ENCODE results near the gene CALML6. TPM values are rescaled to one million over a fixed set of nuclear protein-coding genes. Genes with fewer than 3 reads are reported as not detected.

Gene CALML6
- total RNA-seq, 2 donors from 2014 or later, result 1.0 to 4.3 TPM

- DNase-seq, result no peak
- H3K4me3 ChIP-seq, result no peak overlapping the region
- WGBS, 2 donors, result 70 to 77% methylated on average over 10 to 20 of the region's 22 CpGs
These were observed 42.5 kb downstream of the CALML6 start for GRCh38 chr1:1957533-1957961.

DNA sequence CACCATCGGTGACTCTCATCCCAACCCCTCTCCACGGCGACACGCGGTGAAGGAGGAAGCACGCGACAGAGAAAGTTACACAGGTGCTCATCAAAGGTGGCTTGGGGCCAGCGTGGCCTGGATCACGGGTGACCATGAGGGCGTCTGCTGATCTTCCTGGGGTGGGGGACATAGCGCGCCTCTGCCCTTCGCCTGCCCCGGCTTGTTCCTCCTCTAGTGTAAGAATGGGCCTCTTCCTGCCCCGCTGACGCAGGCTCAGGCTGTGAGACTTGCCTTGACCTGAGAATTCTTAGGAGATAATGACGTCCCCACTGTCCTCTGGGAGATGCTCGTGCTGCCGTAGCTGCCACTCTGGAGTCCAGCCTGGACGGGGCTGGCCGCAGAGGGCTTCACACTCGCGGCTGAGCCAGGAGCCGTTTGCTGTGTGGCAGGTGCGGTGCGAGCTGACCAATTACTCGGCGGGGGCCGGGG is 43.0 kb downstream of the CALML6 start:
- H3K27me3 ChIP-seq, result no peaks in the 10 kb centered on the region
- no peak for DNase-seq

More at GRCh38 chr1:1957533-1957961, 42.5 kb downstream of the CALML6 start:
- no peak for ATAC-seq
- no peak overlapping the region for H3K27ac ChIP-seq
- H3K27me3 ChIP-seq, result no peaks in the 10 kb centered on the region
- H3K36me3 ChIP-seq (replicated peaks in 1 of 2; ENCODE audit: insufficient read depth in 1 of 2, low read depth in 2 of 2), result no peaks in the 10 kb centered on the region
- no peaks in the 10 kb centered on the region for H3K9me3 ChIP-seq
- H3K4me1 ChIP-seq, result peaks cover 8% of the 10 kb centered on the region
- intact Hi-C loops (cut with DNase I), result no loop called here
- no peak for TF ChIP-seq POLR2A (IDR thresholded peaks at IDR 0.05)
- no peak for TF ChIP-seq CTCF (IDR thresholded peaks at IDR 0.05)

DNA sequence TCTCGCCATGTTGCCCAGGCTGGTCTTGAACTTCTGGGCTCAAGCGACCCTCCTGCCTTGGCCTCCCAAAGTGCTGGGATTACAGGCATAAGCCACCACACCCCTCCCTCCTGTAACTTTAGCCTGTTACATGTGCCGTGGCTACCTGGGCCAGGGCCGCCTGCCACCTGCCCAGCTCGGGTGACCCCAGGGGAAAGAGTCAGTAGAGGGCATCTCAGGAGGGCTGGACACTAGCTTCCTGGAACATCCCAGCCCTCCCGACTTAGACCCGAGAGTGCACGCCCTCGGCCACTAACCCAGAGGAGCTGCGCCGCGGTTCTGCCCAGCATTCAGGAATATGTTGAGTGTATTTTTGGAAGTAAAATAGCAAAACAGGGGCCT is 44.4 kb downstream of the CALML6 start:
- WGBS, 2 donors, result 65 to 71% methylated on average over 7 to 10 of the region's 12 CpGs
- DNase-seq (no peak), ATAC-seq (no peak)
- no peaks in the 10 kb centered on the region for H3K9me3 ChIP-seq
- H3K36me3 ChIP-seq (replicated peaks in 1 of 2; ENCODE audit: insufficient read depth in 1 of 2, low read depth in 2 of 2), result no peaks in the 10 kb centered on the region
- TF ChIP-seq CTCF (IDR thresholded peaks at IDR 0.05) (no peak), POLR2A (IDR thresholded peaks at IDR 0.05) (no peak)
- H3K4me1 ChIP-seq, result peaks cover 8% of the 10 kb centered on the region
- intact Hi-C loops (cut with DNase I), result no loop called here
- H3K27me3 ChIP-seq, result no peaks in the 10 kb centered on the region
- no peak overlapping the region for H3K4me3 ChIP-seq
- no peak overlapping the region for H3K27ac ChIP-seq

More for the DNA sequence above, 43.0 kb downstream of the CALML6 start:
- WGBS, 2 donors, result 72 to 78% methylated on average over 16 to 29 of the region's 29 CpGs
- H3K27ac ChIP-seq, result no peak overlapping the region
- no peaks in the 10 kb centered on the region for H3K9me3 ChIP-seq
- no peak for TF ChIP-seq POLR2A (IDR thresholded peaks at IDR 0.05)
- no peak for TF ChIP-seq CTCF (IDR thresholded peaks at IDR 0.05)
- intact Hi-C loops (cut with DNase I), result no loop called here
- H3K36me3 ChIP-seq (replicated peaks in 1 of 2; ENCODE audit: insufficient read depth in 1 of 2, low read depth in 2 of 2), result no peaks in the 10 kb centered on the region
- ATAC-seq, result no peak
- H3K4me1 ChIP-seq, result peaks cover 8% of the 10 kb centered on the region
- no peak overlapping the region for H3K4me3 ChIP-seq

- H3K27ac ChIP-seq, result no peak overlapping the region
These were observed 44.9 kb downstream of the CALML6 start for GRCh38 chr1:1959840-1960479.

More at GRCh38 chr1:1959840-1960479, 44.9 kb downstream of the CALML6 start:
- Histone ChIP-seq H3K4me1 (peaks cover 8% of the 10 kb centered on the region), H3K4me3 (no peak overlapping the region), H3K9me3 (no peaks in the 10 kb centered on the region), H3K27me3 (peaks cover 0 to 1% of the 10 kb centered on the region in 2 donors), H3K36me3 (replicated peaks in 1 of 2; ENCODE audit: insufficient read depth in 1 of 2, low read depth in 2 of 2) (no peaks in the 10 kb centered on the region)
- TF ChIP-seq CTCF (IDR thresholded peaks at IDR 0.05) (peak; percentile 61 to 85 (median 80)), POLR2A (IDR thresholded peaks at IDR 0.05) (no peak)
- ATAC-seq (peak; percentile 82), DNase-seq (peak; percentile 84 to 88 (median 86))
- intact Hi-C loops (cut with DNase I), result no loop called here
- 5% methylated on average over 13 to 23 of the region's 23 CpGs for WGBS, 2 donors

All from body of pancreas (tissue), 4 donors.